HepG2 (cell line): ENCODE measurements around the gene RAB3GAP1. TPM values are rescaled to one million over a fixed set of nuclear protein-coding genes. Genes with fewer than 3 reads are reported as not detected.

ENCODE experiments used
- ATAC-seq: fragments of 200-7000 bp; cut with Tn5 transposase; 3 replicates; pipeline ENCODE4 v1.9.1; 2020; ENCODE audit warnings: mild to moderate bottlenecking, moderate library complexity
- BruUV-seq: library from RNA; stranded (reverse); fragments of 400-500 nt; replicated peaks from 2 replicates; lab custom pipeline; 2021; lab: Mats Ljungman, UMichigan
- CTCF ChIA-PET: fragments of 300-600 bp; formaldehyde crosslinking; extraction: SDS; loops from one replicate; lab custom pipeline; 2021; ENCODE audit warnings: low total read pairs, inconsistent platforms, low intra/inter-chr PET ratio; lab: Yijun Ruan, JAX
- POLR2A ChIA-PET: fragments of 350-600 bp; sonication (Branson Sonifier 250); formaldehyde crosslinking; loops from one replicate; lab custom pipeline; 2020; ENCODE audit warnings: antibody characterized with exemption, inconsistent platforms; lab: Yijun Ruan, JAX
- DNase-seq: peaks from one replicate; pipeline ENCODE4 v3.0.0-alpha.2; 2015; ENCODE audit warnings: low spot score
- FAIRE-seq: peaks from 3 replicates; lab custom pipeline; 2011; peaks lifted over from hg19 to GRCh38; lab: Jason Lieb, UNC
- H2AFZ ChIP-seq: one replicate; pipeline ENCODE4 v1.6.1; 2011; ENCODE audit warnings: low read length, inconsistent platforms
- H3K27ac ChIP-seq: fragments of 300-600 bp; 3 replicates; pipeline ENCODE4 v1.8.0; 2011; ENCODE audit warnings: mixed run types, mild to moderate bottlenecking, mixed read lengths, low read length, inconsistent platforms; ENCODE audit not compliant: insufficient read depth; ENCODE audit errors: extremely low read length
- H3K27me3 ChIP-seq, 2 experiments: fragments of 200-600 bp in 1 of 2; 2 replicates in 1 of 2; 3 replicates in 1 of 2; pipeline versions ENCODE4 v1.6.0 to v1.8.0; 2011; ENCODE audit warnings: low read length in 2 of 2, mild to moderate bottlenecking in 2 of 2, moderate library complexity in 2 of 2, inconsistent platforms in 1 of 2; ENCODE audit not compliant: insufficient read depth in 2 of 2, control insufficient read depth in 1 of 2
- H3K36me3 ChIP-seq, 2 experiments: fragments of 200-600 bp in 1 of 2; replicated peaks in 1 of 2; 2 replicates in 1 of 2; 3 replicates in 1 of 2; pipeline versions ENCODE4 v1.5.1 to v1.8.0; 2011; ENCODE audit warnings: low read length in 2 of 2, inconsistent platforms in 1 of 2; ENCODE audit not compliant: insufficient read depth in 2 of 2, control insufficient read depth in 1 of 2
- H3K4me1 ChIP-seq: 2 replicates; pipeline ENCODE4 v1.5.1; 2012; ENCODE audit warnings: low read length, inconsistent platforms; ENCODE audit not compliant: insufficient read depth
- H3K4me2 ChIP-seq: 2 replicates; pipeline ENCODE4 v1.6.0; 2011; ENCODE audit warnings: low read depth, low read length, inconsistent platforms
- H3K4me3 ChIP-seq, 3 experiments: fragments of 200-600 bp in 1 of 3; sonication (generic), shearing (Covaris generic) in 1 of 3; replicated peaks in 1 of 3; 2 replicates each; pipeline ENCODE4 v1.5.1; 2011 to 2016; ENCODE audit warnings: low read length in 3 of 3, inconsistent platforms in 2 of 3, low read depth in 2 of 3, mild to moderate bottlenecking in 2 of 3, control low read depth in 1 of 3, mixed read lengths in 1 of 3; ENCODE audit not compliant: insufficient read depth in 1 of 3
- H3K79me2 ChIP-seq: one replicate; pipeline ENCODE4 v1.6.1; 2011; ENCODE audit warnings: low read length, inconsistent platforms; ENCODE audit not compliant: insufficient read depth
- H3K9ac ChIP-seq: 2 replicates; pipeline ENCODE4 v1.6.0; 2011; ENCODE audit warnings: mild to moderate bottlenecking, low read depth, low read length, inconsistent platforms; ENCODE audit not compliant: insufficient read depth
- H3K9me3 ChIP-seq: 2 replicates; pipeline ENCODE4 v1.5.1; 2012; ENCODE audit warnings: mild to moderate bottlenecking, low read length
- H4K20me1 ChIP-seq: 2 replicates; pipeline ENCODE4 v1.6.0; 2011; ENCODE audit warnings: inconsistent platforms, mild to moderate bottlenecking, low read length, moderate library complexity; ENCODE audit not compliant: insufficient read depth
- HCFC1 ChIP-seq: fragments of 150-350 bp; IDR thresholded peaks from 2 replicates; pipeline ENCODE4 v1.6.1; 2014; ENCODE audit warnings: low read depth, low read length
- HOXD1 ChIP-seq: sonication (generic); formaldehyde crosslinking; IDR thresholded peaks from 2 replicates; pipeline ENCODE4 v1.5.0; 2020; ENCODE audit warnings: missing genetic modification reagents
- KLF16 ChIP-seq, 2 experiments: sonication (generic) in 1 of 2; formaldehyde crosslinking in 1 of 2; IDR thresholded peaks; 2 replicates each; pipeline versions ENCODE4 v1.6.1 to v1.8.0; 2016 to 2023; ENCODE audit warnings: missing genetic modification reagents in 2 of 2, missing compliant biosample characterization in 1 of 2
- PAX8 ChIP-seq: sonication (generic); formaldehyde crosslinking; IDR thresholded peaks from 2 replicates; pipeline ENCODE4 v1.8.0; 2022; ENCODE audit warnings: mild to moderate bottlenecking, missing genetic modification reagents, borderline replicate concordance
- RAD21 ChIP-seq: fragments of 450-650 bp; formaldehyde crosslinking; IDR thresholded peaks from 2 replicates; pipeline ENCODE4 v1.5.0; 2020; ENCODE audit warnings: mild to moderate bottlenecking
- REL ChIP-seq: sonication (generic); formaldehyde crosslinking; conservative IDR thresholded peaks from 2 replicates; pipeline ENCODE4 v1.8.0; 2022; ENCODE audit warnings: mild to moderate bottlenecking, missing genetic modification reagents, moderate library complexity
- SMAD1 ChIP-seq: sonication (generic); formaldehyde crosslinking; IDR thresholded peaks from 2 replicates; pipeline ENCODE4 v1.4.0; 2020; ENCODE audit warnings: missing genetic modification reagents, low read depth, mild to moderate bottlenecking, borderline replicate concordance
- ZNF337 ChIP-seq: sonication (generic); formaldehyde crosslinking; IDR thresholded peaks from 2 replicates; pipeline ENCODE4 v1.5.1; 2020; ENCODE audit warnings: missing genetic modification reagents, low read depth, mild to moderate bottlenecking, borderline replicate concordance
- ZNF598 ChIP-seq: sonication (generic); formaldehyde crosslinking; IDR thresholded peaks from 2 replicates; pipeline ENCODE4 v1.5.1; 2020; ENCODE audit warnings: mild to moderate bottlenecking, missing genetic modification reagents, borderline replicate concordance
- WGBS: methylation state at CpG from one replicate; pipeline ENCODE4 v1.1.6; 2017; ENCODE audit warnings: low lambda C conversion rate; 5-methylcytosine and 5-hydroxymethylcytosine counted together
- in situ Hi-C: cut with HindIII; loops from 2 replicates; pipeline ENCODE4 v1.10.0; 2017; ENCODE audit warnings: low pct_unique_long_range_greater_than_20kb; ENCODE audit not compliant: extremely low pct_ligation_motif_present
- intact Hi-C: fragments of 100-400 bp; cut with micrococcal nuclease; formaldehyde crosslinking; loops from one replicate; pipeline ENCODE4 v1.10.0; 2022; ENCODE audit not compliant: unreplicated experiment
- polyA plus RNA-seq, 8 experiments: library from polyadenylated mRNA; depleted of rRNA in 3 of 8; stranded (reverse) in 7 of 8; unstranded in 1 of 8; fragments of >200 nt; fragmentation: Illumina TruSeq in 4 of 8; extraction: Trizol in 4 of 8; gene quantifications; 2 replicates each; pipeline versions ENCODE4 v1.2.1 to v1.2.3, GENCODE V29; 2011 to 2016; ENCODE audit warnings: low read depth in 4 of 8, missing spikeins in 1 of 8, mixed read lengths in 1 of 8; ENCODE audit not compliant: insufficient read depth in 1 of 8
- total RNA-seq, 5 experiments: library from RNA; depleted of rRNA; stranded (reverse); fragments of >200 nt; fragmentation: Illumina TruSeq; extraction: Trizol; gene quantifications; 2 replicates each; pipeline ENCODE4 v1.2.3, GENCODE V29; 2016; ENCODE audit warnings: low read depth in 1 of 5
- TF ChIP-seq, protein P1 (sequence below): sonication (generic); formaldehyde crosslinking; IDR thresholded peaks from 2 replicates; pipeline ENCODE4 v1.4.0; 2020; ENCODE audit warnings: missing genetic modification reagents
- TF ChIP-seq, protein P2 (sequence below): sonication (generic); formaldehyde crosslinking; IDR thresholded peaks from 2 replicates; pipeline ENCODE4 v1.4.0; 2020; ENCODE audit warnings: missing genetic modification reagents, borderline replicate concordance

The RAB3GAP1 gene
- total and polyA plus RNA-seq, 2 of the 13 experiments (the other 11 are each of a cell fraction or from before 2014, with no cell fraction given) = 15.2 to 48.8 TPM

DNA sequence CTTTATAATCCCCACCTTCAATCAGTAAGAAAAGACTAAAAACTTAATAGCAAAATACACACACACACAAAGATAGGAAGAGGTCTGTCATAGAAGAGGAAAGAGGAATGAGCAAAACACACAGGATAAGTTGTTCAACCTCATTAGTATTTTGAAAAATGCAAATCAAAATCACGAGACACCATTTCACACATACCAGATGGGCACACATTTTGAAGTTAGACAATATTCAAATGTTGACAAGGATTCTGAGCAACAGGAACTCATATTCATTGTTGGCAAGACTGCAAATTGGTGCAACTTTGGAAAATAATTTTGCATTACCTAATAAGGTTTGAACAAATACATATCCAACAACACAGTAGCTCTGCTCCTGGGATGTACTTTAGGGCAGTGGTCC lies 127.6 kb downstream of the RAB3GAP1 start:
- intact Hi-C loops = no loop called here
- DNase-seq = no peak
- CTCF ChIA-PET = no interaction called here
- POLR2A ChIA-PET = no interaction called here
- Histone ChIP-seq H3K9ac (no peak overlapping the region), H3K9me3 (no peaks in the 10 kb centered on the region), H3K79me2 (no peaks in the 10 kb centered on the region), H2AFZ (no peak overlapping the region), H3K4me1 (no peaks in the 10 kb centered on the region), H4K20me1 (no peaks in the 10 kb centered on the region), H3K27ac (no peak overlapping the region), H3K4me3 (no peak overlapping the region), H3K27me3 (no peaks in the 10 kb centered on the region), H3K36me3 (peaks cover 3 to 7% of the 10 kb centered on the region in 2 experiments; a peak in 3 of 5 replicates), H3K4me2 (no peak overlapping the region)
- in situ Hi-C loops = no loop called here
- no peak for ATAC-seq
- 100% methylated on average over 1 of the region's 1 CpG for WGBS
- FAIRE-seq = no peak
- TSS peak; percentile 17 for BruUV-seq
- no peak for TF ChIP-seq KLF16 (CRISPR knock-in tag; IDR thresholded peaks at IDR 0.05)
- no peak for TF ChIP-seq HOXD1 (CRISPR knock-in tag)
- TF ChIP-seq RAD21 (CRISPR knock-in tag) = no peak
- TF ChIP-seq ZNF337 (CRISPR knock-in tag) = no peak
- TF ChIP-seq ZNF598 (CRISPR knock-in tag) = no peak
- TF ChIP-seq, protein P1, sequence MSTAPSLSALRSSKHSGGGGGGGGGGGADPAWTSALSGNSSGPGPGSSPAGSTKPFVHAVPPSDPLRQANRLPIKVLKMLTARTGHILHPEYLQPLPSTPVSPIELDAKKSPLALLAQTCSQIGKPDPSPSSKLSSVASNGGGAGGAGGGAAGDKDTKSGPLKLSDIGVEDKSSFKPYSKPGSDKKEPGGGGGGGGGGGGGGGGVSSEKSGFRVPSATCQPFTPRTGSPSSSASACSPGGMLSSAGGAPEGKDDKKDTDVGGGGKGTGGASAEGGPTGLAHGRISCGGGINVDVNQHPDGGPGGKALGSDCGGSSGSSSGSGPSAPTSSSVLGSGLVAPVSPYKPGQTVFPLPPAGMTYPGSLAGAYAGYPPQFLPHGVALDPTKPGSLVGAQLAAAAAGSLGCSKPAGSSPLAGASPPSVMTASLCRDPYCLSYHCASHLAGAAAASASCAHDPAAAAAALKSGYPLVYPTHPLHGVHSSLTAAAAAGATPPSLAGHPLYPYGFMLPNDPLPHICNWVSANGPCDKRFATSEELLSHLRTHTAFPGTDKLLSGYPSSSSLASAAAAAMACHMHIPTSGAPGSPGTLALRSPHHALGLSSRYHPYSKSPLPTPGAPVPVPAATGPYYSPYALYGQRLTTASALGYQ (CRISPR knock-in tag) = no peak
- TF ChIP-seq HCFC1 = no peak

DNA sequence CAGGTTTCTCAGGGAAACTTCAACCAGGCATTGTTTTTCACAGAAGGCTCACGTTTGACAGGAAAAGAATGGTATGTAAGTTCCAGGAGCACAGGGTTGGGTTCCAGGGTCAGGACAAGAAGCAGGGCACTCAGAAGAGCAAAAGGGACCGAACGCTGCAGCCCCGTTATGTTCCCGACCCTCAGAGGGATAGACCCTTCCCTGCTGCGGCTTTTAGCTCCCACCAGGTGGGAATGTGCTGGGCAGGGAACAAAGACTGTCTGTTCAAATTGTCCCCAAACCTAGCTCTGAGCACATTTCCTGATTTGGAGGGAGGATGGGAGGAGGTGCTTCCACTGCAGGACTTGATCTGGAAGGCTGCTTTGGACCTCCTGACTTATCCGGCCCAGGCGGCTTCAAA lies 130.1 kb downstream of the RAB3GAP1 start:
- H4K20me1 ChIP-seq = no peaks in the 10 kb centered on the region
- no peaks in the 10 kb centered on the region for H3K79me2 ChIP-seq
- H3K27ac ChIP-seq = no peak overlapping the region
- FAIRE-seq (no peak), ATAC-seq (peak; percentile 17; the same call in 2 of the 3 replicates), DNase-seq (no peak)
- no TSS peak for BruUV-seq
- WGBS = 91% methylated on average over 8 of the region's 8 CpGs
- H3K36me3 ChIP-seq = no peaks in the 10 kb centered on the region
- in situ Hi-C loops (no loop called here), intact Hi-C loops (no loop called here)
- no peaks in the 10 kb centered on the region for H3K4me1 ChIP-seq
- no peak overlapping the region for H3K9ac ChIP-seq
- ChIA-PET POLR2A (no interaction called here), CTCF (no interaction called here)
- no peak overlapping the region for H3K4me3 ChIP-seq
- H2AFZ ChIP-seq = no peak overlapping the region
- no peaks in the 10 kb centered on the region for H3K27me3 ChIP-seq
- no peak overlapping the region for H3K4me2 ChIP-seq
- H3K9me3 ChIP-seq = no peaks in the 10 kb centered on the region
- no peak for TF ChIP-seq PAX8 (CRISPR knock-in tag)
- TF ChIP-seq, protein P2, sequence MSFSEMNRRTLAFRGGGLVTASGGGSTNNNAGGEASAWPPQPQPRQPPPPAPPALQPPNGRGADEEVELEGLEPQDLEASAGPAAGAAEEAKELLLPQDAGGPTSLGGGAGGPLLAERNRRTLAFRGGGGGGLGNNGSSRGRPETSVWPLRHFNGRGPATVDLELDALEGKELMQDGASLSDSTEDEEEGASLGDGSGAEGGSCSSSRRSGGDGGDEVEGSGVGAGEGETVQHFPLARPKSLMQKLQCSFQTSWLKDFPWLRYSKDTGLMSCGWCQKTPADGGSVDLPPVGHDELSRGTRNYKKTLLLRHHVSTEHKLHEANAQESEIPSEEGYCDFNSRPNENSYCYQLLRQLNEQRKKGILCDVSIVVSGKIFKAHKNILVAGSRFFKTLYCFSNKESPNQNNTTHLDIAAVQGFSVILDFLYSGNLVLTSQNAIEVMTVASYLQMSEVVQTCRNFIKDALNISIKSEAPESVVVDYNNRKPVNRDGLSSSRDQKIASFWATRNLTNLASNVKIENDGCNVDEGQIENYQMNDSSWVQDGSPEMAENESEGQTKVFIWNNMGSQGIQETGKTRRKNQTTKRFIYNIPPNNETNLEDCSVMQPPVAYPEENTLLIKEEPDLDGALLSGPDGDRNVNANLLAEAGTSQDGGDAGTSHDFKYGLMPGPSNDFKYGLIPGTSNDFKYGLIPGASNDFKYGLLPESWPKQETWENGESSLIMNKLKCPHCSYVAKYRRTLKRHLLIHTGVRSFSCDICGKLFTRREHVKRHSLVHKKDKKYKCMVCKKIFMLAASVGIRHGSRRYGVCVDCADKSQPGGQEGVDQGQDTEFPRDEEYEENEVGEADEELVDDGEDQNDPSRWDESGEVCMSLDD (CRISPR knock-in tag) = no peak
- no peak for TF ChIP-seq SMAD1 (CRISPR knock-in tag)
- no peak for TF ChIP-seq REL (CRISPR knock-in tag)
